NT2/D1 (cell line): ENCODE results near the gene PHYKPL.

Source experiments
- SUZ12 ChIP-seq: IDR thresholded peaks from 2 replicates; pipeline ENCODE4 v1.6.1; 2011; ENCODE audit not compliant: insufficient read length, insufficient read depth; ENCODE audit errors: extremely low read depth
- YY1 ChIP-seq: IDR thresholded peaks from 2 replicates; pipeline ENCODE4 v1.6.1; 2011; ENCODE audit not compliant: insufficient read length, insufficient read depth

- TF ChIP-seq YY1 (no peak), SUZ12 (no peak)
Observed at GRCh38 chr5:178234750-178235587, 2.4 kb upstream of the PHYKPL start.
